IPS-NIHi11 (cell line): Measurements from ENCODE around the gene CALY.
"Not testable (repeated sequence)": the region's sequence is repeated elsewhere in the genome, so short reads cannot be mapped to it uniquely, and the experiment has no call there.

Experiments used
- DNase-seq: peaks from one replicate; pipeline ENCODE4 v3.0.0; 2012; ENCODE audit warnings: mixed read lengths, low spot score

The CALY gene

DNA sequence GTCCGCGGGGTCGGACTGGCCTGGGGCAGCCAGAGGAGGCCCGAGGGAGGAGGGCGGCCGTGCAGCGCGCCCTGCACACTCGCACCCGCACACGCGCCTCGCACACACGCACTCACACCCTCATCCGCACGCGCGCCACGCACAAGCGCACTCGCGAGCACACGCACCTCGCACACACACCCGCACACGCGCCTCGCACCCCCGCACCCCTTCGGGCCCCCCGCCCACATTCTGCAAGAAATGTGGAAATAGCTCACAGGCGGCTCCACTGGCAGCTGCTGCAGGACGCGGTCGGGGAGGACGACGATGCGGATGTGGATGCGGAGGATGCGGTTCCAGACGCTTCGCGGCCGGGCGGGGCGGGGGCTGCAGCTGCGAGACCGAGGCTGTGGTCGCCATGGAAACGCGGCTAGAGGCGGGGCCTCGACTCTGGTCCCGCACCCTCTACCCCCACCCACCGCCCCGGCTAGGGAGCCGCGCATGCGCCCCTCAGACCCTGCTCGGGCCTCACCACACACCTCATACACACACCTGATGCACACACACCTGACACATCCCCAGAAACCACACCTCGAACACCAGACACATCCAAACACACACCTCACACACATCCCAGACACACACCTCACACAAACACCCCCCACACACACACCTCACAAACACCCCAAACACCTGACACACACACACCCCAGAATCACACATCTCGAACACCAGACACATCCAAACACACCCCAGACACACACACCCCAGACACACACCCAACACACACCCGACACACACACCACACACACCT is at the start of gene CALY:
TSS of gene CALY (minus strand) at position 320 of the 793 bp plus-strand sequence. CDS start 7,907 bp downstream, outside the sequence.
- DNase-seq: peak; percentile 86

- no peak for DNase-seq
Measured at GRCh38 chr10:133385214-133385613, 48.5 kb upstream of the CALY start.

GRCh38 chr10:133384071-133384470 is 47.4 kb upstream of the CALY start:
- no peak for DNase-seq

DNA sequence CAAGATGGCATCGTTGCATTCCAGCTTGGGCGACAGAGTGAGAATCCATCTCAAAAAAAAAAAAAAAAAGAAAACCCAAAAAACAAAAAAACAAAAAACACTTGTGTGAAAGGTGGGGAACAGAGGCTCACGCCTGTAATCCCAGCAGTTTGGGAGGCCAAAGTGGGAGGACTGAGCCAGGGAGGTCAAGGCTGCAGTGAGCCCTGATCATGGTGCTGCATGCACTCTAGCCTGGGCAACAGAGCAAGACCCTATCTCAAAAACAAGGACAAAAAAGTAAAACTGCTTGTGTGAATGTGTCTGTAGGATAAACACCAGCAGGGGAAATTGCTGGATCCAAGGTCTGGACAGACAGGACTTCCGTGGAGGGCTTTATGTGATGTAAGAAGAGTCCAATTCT is 46.9 kb upstream of the CALY start:
- DNase-seq: no peak

DNA sequence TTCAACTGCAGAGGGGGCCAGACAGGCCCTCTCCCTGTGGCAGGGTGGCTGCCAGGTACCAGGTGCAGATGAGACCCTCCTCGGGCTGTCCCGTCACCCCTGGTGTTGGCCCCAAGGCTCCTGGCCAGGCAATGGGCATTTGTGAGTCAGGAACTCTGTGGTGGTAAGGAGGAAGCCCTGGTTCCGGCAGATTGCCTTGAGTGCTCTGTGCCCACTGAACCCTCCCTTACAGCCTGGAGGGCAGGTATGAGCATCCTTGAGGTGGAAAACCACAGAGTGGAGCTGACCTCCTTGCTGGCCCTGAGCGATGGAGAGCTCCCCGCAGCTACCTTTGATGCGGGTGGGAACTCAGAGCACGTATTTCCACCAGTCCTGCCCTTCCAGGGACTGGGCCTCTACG is 44.3 kb upstream of the CALY start:
- no peak for DNase-seq

DNA sequence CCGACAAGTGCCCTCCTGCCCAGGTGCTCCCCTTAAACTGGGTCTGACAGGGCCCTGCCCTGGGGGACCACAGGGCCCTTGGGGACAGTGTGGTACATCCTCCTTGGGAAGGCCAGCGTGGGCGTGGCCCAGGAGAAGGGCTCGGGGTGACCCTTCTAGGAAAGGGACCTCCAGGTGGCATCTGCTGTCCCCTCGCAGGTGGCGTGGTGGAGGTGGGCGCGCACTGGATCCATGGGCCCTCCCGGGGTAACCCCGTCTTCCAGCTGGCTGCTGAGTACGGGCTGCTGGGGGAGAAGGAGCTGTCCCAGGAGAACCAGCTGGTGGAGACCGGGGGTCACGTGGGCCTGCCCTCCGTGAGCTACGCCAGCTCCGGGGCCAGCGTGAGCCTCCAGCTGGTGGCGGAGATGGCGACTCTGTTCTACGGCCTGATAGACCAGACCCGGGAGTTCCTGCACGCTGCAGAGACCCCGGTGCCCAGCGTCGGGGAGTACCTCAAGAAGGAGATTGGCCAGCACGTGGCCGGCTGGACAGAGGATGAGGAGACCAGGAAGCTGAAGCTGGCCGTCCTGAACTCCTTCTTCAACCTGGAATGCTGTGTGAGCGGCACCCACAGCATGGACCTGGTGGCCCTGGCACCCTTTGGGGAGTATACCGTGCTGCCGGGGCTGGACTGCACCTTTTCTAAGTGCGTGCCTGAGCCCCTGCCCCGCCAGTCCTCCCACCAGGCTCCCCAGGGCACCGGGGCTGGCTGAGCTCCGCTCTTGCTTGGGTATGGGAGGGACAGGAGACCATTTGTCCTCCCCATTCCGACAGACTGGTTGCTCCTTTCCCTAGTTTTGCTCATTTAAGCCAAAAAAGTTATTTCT is 43.3 kb upstream of the CALY start:
- DNase-seq: peak; percentile 38

GRCh38 chr10:133379152-133379800 is 42.6 kb upstream of the CALY start, which contains the start of gene PAOX:
Gene PAOX (plus strand): TSS chr10:133379262. CDS start chr10:133379317, 55 bp downstream.
- DNase-seq: peak; percentile 93

GRCh38 chr10:133378251-133379096 is 41.8 kb upstream of the CALY start:
- DNase-seq: peak; percentile 65

DNA sequence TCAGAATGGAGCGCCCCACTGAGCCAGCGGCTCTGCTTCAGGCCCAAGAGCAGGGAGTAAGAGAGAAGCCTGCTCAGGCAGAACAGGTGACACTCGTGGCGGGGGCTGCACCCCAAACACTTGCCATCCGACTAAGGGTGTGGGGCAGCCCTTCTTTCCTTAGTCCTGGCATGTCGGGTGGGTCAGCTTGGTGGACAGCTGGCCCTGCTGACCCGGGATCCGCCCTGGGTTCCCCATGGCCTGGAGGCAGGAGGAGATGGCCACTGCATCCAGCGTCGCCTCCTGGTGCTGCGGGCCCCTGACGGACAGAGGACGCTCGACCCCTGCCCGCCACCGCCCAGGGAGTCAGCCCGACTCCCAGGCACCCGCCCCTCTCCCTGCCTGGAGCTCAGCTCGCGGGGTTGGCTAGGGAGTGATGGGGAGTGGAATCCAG is 41.1 kb upstream of the CALY start:
- DNase-seq: peak; percentile 41

GRCh38 chr10:133377025-133377817 is 40.5 kb upstream of the CALY start:
- DNase-seq: no peak

DNA sequence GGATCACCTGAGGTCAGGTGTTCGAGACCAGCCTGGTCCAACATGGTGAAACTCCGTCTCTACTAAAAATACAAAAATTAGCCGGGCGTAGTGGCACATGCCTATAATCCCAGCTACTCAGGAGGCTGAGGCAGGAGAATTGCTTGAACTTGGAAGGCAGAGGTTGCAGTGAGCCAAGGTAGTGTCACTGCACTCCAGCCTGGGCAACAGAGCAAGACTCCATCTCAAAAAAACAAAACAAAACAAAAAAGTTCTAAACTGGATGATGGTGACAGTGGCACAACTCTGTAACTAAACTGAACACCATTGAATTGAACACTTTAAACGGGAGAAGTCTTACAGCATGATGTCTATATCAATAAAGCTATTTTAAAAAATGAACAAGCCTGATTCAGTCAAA is 39.5 kb upstream of the CALY start:
- not testable (repeated sequence) for DNase-seq

GRCh38 chr10:133375357-133376115 is 38.8 kb upstream of the CALY start:
- no peak for DNase-seq

GRCh38 chr10:133373174-133374090 is 36.7 kb upstream of the CALY start, which contains the start of gene ECHS1:
Gene ECHS1 (minus strand): TSS chr10:133373354. CDS start chr10:133373333, 21 bp downstream.
- DNase-seq: peak; percentile 100

GRCh38 chr10:133372507-133372906 is 35.8 kb upstream of the CALY start:
- DNase-seq: peak; percentile 51

DNA sequence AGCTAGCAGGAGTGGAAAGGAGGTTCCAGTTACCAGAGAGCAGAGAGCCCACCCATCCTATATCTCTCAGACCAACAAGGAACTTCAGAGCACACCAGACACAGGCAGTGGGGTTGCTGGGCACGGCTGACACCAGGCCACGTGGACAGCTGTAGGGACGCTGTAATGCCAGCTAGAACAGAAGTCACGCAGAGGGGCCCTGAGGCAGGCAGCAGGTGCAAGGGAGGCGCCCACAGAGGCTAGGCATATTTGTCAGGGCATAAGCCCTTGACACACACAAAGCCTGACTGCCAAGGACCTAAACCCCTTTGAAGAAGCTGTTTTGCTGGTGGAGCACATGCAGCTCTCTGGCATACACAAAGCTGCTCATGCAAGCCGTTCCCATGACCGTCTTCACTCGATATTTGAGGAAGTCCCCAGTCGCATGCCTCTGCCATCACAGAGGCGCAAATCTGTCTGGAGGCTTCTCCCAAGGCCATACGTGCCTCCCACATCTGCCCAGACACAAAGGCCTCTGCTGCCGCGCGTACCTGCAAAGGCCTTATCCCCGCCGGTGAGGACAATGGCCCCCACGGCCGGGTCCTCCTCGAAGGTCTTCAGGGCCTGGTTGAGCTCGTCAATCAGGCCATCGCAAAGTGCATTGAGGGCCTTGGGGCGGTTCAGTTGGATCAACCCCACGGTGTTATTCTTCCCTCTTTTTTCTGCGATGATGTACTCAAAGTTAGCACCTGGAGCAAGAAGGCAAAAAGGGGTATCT is 33.5 kb upstream of the CALY start:
- no peak for DNase-seq

DNA sequence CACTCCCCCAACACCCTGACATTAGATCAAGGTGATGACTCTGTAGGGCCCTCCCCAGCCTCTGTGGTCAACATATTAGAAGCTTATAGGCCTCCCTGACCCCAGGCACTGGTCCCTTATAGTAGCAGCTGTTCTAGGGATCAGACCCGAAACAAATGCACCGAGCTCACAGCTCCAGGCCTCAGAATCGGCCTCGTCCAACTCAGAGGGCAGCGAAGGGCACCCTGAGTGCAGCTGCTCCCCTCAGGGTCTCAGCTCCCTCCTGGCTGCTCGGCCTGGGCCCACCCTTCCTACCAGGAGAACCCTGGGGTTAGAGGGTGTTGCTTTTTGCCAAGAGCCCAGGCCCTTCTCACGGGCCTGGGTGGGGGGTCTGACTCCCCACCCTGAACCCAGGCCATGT is 31.5 kb upstream of the CALY start:
- no peak for DNase-seq

DNA sequence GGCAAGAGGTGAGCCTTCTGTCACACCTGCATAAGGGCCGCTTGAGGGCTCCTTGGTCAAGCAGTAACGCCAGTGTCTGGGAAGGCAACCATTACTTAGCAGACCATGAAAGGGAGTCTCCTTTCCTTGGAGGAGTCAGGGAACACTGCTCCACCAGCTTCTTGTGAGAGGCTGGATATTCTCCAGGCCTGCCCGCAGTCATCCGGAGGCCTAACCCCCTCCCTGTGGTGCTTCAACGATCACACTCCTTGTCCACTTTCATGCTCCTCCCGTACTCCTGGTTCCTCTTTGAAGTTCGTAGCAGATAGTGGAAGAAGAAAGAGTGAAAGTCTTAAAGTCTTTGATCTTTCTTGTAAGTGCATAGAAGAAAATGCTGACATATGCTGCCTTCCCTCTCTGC is 30.8 kb upstream of the CALY start:
- not testable (repeated sequence) for DNase-seq

- DNase-seq: no peak
Measured at GRCh38 chr10:133366751-133367150, 30.1 kb upstream of the CALY start.
